CD4-positive, alpha-beta T cell treated with Interleukin-21 for 1 hour (primary cell): ENCODE data around the gene CDK13.
"Not testable (repeated sequence)": the region's sequence is repeated elsewhere in the genome, so short reads cannot be mapped to it uniquely, and the experiment has no call there.

Experiments
- DNase-seq: peaks from one replicate; pipeline ENCODE4 v3.0.0-alpha.2; 2020

The CDK13 gene

GRCh38 chr7:39949971-39950472, at the start of gene CDK13:
TSS of gene CDK13 (plus strand) at chr7:39950256. CDS start at chr7:39950642, 386 bp downstream.
- peak; percentile 94 for DNase-seq

GRCh38 chr7:39904077-39904486, 46.0 kb upstream of the CDK13 start:
- no peak for DNase-seq

GRCh38 chr7:39908141-39908540, 41.9 kb upstream of the CDK13 start:
- no peak for DNase-seq

- no peak for DNase-seq
Measured at GRCh38 chr7:39908973-39909372, 41.1 kb upstream of the CDK13 start.

- no peak for DNase-seq
Measured at GRCh38 chr7:39909526-39909925, 40.5 kb upstream of the CDK13 start.

GRCh38 chr7:39910108-39910869, 39.8 kb upstream of the CDK13 start:
- no peak for DNase-seq

- DNase-seq = no peak
Measured at GRCh38 chr7:39911167-39911566, 38.9 kb upstream of the CDK13 start.

- DNase-seq = not testable (repeated sequence)
Measured at GRCh38 chr7:39915847-39916246, 34.2 kb upstream of the CDK13 start.

GRCh38 chr7:39919646-39920045, 30.4 kb upstream of the CDK13 start:
- no peak for DNase-seq

GRCh38 chr7:39921506-39922175, 28.4 kb upstream of the CDK13 start:
- DNase-seq = no peak

GRCh38 chr7:39922580-39922979, 27.5 kb upstream of the CDK13 start:
- no peak for DNase-seq

- no peak for DNase-seq
Measured at GRCh38 chr7:39923091-39923490, 27.0 kb upstream of the CDK13 start.

- no peak for DNase-seq
Measured at GRCh38 chr7:39924122-39924521, 25.9 kb upstream of the CDK13 start.

- no peak for DNase-seq
Measured at GRCh38 chr7:39926111-39926510, 23.9 kb upstream of the CDK13 start.

- no peak for DNase-seq
Measured at GRCh38 chr7:39927018-39927417, 23.0 kb upstream of the CDK13 start.

GRCh38 chr7:39934132-39934531, 15.9 kb upstream of the CDK13 start:
- DNase-seq = no peak

- no peak for DNase-seq
Measured at GRCh38 chr7:39936761-39937160, 13.3 kb upstream of the CDK13 start.

GRCh38 chr7:39937366-39938153, 12.5 kb upstream of the CDK13 start:
- DNase-seq = no peak

GRCh38 chr7:39942883-39943282, 7.2 kb upstream of the CDK13 start:
- DNase-seq = no peak

GRCh38 chr7:39946693-39947092, 3.4 kb upstream of the CDK13 start:
- no peak for DNase-seq

GRCh38 chr7:39948375-39948955, 1.6 kb upstream of the CDK13 start:
- no peak for DNase-seq

- peak; percentile 98 for DNase-seq
Measured at GRCh38 chr7:39948956-39949928, 814 bp upstream of the CDK13 start.
